GM19043 (cell line): ENCODE results near the gene BRD7.

Experiments used
- ATAC-seq: cut with Tn5 transposase; IDR thresholded peaks from one replicate; pipeline ENCODE4 v1.9.1; 2021; ENCODE audit warnings: low read depth; ENCODE audit not compliant: unreplicated experiment

The BRD7 gene

GRCh38 chr16:50293041-50293783 is 75.6 kb downstream of the BRD7 start:
- ATAC-seq, result no peak

- no peak for ATAC-seq
Measured at GRCh38 chr16:50292566-50292948, 76.2 kb downstream of the BRD7 start.

GRCh38 chr16:50291719-50292565 is 76.8 kb downstream of the BRD7 start:
- no peak for ATAC-seq

GRCh38 chr16:50290856-50291255 is 77.9 kb downstream of the BRD7 start:
- no peak for ATAC-seq

- ATAC-seq, result no peak
Measured at GRCh38 chr16:50289950-50290764, 78.6 kb downstream of the BRD7 start.

GRCh38 chr16:50288920-50289319 is 79.9 kb downstream of the BRD7 start:
- ATAC-seq, result no peak

GRCh38 chr16:50288026-50288425 is 80.8 kb downstream of the BRD7 start:
- ATAC-seq, result no peak

- no peak for ATAC-seq
Measured at GRCh38 chr16:50286681-50287080, 82.1 kb downstream of the BRD7 start.

- no peak for ATAC-seq
Measured at GRCh38 chr16:50285406-50286003, 83.3 kb downstream of the BRD7 start.

GRCh38 chr16:50284131-50284911 is 84.5 kb downstream of the BRD7 start:
- no peak for ATAC-seq

GRCh38 chr16:50282955-50283631 is 85.7 kb downstream of the BRD7 start:
- ATAC-seq, result no peak

GRCh38 chr16:50282010-50282538 is 86.7 kb downstream of the BRD7 start:
- peak; percentile 91 for ATAC-seq

- ATAC-seq, result no peak
Measured at GRCh38 chr16:50281391-50282009, 87.3 kb downstream of the BRD7 start.

GRCh38 chr16:50280932-50281331 is 87.9 kb downstream of the BRD7 start:
- ATAC-seq, result no peak

- ATAC-seq, result no peak
Measured at GRCh38 chr16:50279504-50279865, 89.3 kb downstream of the BRD7 start.

- ATAC-seq, result no peak
Measured at GRCh38 chr16:50278251-50278650, 90.5 kb downstream of the BRD7 start.

GRCh38 chr16:50276801-50277555 is 91.8 kb downstream of the BRD7 start:
- no peak for ATAC-seq

GRCh38 chr16:50276326-50276640 is 92.5 kb downstream of the BRD7 start:
- ATAC-seq, result no peak
